ENCODE data around the gene RNF207.

GRCh38 chr1:6237093-6237492 lies 31.2 kb downstream of the RNF207 start:
- no peak for TF ChIP-seq CTCF (conservative IDR thresholded peaks at IDR 0.05; ENCODE audit: low read depth, low read length)
- TF ChIP-seq EZH2 (IDR thresholded peaks at IDR 0.05; ENCODE audit: low read length, unreplicated experiment): no peak

Measured in PC-3 (cell line).